ENCODE measurements around the gene ZRANB1.

The ZRANB1 gene

DNA sequence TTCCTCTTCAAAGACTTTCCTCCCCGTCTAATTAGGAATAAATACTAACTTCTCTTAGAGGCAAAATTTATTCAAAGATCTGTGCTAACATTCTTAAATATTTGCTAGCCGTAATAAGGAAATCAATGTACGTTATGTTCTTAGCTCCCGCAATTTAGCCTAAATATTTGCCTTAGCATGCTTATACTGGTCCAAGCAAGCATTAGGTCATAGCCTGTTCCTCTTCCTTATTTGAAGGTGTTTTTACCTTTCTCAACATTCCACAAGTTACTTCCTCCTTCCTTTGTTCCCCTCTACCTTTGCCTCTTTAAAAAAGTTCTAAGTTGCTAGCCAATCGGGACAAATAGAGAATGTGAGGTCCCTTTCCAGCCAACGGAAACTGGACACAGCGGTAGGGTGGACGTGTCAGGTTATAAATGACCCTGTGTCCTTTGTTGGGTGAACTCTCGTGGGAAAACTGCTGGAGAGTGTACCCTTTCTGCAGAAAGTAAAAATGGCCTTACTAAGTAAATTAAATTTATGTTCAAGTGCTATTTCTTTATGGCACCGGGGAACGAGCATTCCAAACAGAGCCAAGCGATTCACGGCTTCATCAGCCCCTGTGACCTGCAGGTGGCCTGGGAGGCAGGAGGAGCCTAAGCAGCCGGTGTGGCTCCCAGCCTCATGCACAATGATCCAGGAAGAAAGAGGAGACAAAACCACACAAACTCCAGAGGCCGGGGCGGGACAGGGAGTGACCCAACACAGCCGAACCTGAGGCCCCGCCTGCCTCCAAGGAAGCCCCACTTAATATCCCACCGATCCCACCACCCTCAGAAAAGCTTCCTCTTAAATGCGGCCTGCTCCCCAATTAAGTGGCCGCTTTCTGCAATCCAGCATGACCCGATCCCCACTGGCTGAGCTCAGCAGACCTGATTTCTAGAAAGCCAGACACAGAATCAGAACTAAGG, 67.0 kb downstream of the ZRANB1 start:
- no peak for DNase-seq

DNA sequence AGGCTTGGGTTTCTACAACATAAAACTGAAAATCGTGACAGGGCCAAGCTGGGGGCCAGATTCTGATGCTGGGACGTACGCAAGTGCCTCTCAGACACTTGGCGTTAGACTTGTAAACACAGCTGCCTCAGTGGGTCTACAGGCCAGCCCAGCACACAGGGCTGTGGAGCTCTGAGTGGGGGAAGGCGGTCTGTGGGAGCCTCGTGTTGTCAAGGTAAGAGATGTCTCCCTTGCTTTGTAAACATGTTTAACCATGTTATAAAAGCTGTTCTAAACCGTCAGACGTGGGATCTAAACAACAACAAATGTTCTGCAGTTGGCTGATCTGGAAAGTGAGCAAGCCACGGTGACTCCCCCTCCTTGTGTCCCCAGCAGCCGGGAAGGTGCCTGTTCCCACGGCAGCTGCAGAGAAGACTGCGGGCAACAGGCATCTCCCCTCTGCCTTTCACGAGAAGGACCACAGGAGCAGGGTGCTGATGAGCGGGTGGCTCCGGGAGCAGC, 67.8 kb downstream of the ZRANB1 start:
- DNase-seq: no peak

DNA sequence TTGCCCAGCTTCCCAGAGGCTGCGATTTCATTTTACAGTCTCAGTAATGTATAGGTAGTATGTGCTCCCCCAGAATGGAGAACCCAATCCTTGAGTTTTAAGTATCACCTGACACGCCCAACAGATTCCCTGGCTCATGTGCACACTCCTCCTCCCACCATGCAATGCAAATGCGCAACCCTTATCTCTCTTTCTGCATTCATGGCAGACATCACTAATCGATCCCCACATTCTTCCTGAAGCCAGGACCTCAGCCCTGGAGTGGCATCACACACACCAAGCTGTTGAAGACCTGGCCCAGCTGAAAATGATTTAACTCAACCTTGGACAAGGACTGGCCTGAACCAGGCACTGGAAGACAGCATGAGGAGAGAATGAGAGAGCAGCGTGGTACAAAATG, 68.4 kb downstream of the ZRANB1 start:
- DNase-seq: no peak

DNA sequence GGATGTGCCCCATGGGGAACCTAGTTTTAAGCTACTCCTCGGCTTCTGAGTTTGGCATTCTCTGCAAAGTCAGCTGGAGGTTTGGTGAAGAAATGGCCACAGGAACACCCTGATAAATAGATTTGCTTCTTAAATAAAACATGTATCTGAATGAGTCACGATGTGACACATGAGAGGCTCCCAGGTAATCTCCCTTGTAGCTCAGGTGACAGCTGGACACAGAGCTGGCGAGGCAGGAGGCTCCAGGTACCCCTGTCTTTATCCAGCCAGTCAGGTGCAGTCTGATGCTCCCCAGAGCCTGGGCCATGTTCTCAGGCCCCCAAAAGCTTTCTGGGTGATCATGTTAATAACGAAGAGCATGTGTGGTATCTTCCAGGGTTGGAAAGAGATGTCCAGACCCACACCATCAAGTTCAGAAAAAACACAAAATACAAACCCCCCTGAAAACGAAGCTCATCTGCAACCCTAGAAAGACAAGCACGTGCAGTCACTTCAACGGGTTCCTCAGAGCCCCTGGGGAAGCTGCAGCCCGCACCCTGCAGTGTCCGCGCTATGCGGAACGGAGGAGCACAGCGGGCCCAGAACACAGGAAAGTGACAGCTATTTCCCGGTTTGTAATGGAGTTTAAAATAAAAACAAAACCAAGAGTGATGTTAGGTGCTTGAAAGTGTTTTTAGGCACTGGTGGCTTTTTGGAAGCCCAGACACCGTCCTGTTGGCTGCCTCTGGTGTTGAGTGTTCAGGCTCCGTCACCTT, 69.4 kb downstream of the ZRANB1 start:
- no peak for DNase-seq

DNA sequence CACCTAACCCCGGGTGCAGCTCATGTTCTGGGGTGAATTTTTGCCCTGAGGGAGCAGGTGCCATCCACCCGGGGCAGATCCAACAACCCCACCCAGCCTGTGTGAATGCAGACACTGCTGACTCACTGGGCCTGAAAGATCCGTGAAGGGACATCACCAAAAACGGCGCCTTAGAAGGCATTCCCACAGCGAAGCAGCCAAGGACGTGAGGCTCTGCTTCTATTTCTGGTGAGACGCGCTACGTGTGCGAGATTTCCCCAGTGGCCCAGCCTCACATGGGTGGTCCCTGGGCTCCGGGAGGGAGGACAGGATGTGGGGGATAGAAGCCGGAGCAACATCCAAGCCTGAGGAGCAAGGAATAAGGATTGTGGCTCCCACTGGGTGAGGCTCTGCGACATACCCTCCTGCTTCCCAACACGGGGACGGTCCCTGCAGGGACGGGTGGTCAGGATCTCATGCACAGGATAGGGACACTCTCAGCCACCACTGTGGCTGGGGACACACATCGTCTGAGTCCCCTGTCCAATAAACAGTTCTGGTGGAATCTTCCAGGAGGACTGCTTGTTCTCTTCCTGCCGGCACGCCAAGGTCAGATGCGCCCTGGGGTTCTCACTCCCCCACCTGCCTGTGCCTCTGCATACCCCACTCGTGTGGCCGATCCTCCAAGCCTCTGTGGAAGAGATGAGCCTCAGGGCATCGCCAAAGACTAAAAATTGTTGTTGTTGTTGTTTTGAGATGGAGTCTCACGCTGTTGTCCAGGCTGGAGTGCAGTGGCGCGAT, 70.2 kb downstream of the ZRANB1 start:
- no peak for DNase-seq

DNA sequence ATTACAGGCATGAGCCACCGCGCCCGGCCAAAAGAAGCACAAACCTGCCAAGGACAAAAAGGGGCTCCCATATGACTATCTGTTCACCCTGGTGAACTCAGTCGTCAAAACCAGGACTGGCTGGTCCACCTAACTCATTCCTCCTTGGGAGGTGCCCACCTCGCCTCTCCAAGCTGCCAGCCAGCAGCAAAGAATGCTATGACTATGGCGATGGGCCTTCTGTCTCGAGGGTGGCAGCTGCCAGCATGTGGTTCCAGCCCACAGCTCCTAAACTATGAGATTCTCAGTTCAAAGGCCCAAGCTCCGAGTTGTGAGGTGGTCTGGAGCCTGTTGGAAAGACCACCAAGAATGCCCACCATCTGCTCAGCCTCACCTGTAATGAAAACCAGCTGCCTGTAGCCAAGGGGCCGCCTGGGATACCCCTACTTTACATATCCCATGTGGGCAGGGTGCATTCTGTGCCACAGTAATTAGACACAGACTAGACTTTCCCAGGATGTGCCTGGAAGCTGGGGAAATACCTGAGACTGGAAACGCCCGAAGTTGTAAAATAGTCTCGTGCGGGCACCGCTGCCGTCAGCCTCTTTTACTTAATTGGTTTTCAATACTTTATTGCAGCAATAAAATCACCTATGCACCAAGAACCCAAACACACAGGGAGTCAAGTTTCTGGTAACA, 71.1 kb downstream of the ZRANB1 start:
- no peak for DNase-seq

DNA sequence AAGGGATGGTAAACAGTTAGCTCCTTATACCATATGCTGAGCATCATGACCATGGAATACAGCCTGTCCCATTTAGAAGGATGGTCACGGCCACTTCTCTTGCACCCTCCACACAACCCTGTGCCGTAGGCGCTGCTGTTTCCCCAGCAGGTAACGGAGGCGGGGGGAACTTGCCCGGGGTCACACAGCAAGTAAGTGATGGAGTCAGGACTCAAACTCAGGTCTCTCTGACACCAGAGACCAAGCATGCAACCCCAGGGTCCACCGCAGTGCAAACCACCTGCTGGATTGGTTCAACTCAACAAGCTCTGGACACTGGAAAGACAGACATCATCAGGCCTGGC, 71.6 kb downstream of the ZRANB1 start:
- DNase-seq: no peak

DNA sequence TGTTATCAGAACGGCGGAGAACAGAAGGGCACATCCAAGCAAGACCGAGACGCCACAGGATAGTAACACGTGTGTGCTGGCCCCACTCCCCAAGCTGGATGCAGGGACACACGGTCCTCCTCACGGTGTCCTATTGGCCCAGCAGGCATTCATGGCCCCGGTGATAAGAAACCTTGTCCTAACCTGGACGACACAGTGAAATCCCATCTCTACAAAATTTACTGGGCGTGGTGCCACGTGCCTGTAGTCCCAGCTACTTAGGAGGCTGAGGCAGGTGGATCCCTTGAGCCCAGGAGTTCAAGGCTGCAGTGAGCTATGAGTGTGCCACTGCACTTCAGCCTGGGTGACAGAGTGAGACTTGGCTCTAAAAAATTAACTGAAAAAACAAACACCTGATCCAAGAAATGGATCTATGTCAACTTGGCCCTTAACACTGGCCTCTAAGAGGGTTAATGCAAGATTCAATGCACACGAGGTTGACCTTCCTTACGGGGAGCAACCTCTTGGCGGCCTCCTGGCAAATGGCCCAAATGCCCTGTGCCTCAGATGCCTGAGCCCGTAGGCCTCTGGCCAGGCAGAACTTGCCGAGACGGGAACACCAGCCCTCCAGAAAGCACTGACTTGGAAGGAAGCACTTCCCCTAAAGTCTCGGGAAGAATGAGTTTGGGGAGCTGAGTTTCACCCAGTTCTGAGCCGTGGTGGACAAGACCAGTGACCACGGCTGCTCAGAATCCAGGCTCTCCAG, 72.3 kb downstream of the ZRANB1 start:
- no peak for DNase-seq

DNA sequence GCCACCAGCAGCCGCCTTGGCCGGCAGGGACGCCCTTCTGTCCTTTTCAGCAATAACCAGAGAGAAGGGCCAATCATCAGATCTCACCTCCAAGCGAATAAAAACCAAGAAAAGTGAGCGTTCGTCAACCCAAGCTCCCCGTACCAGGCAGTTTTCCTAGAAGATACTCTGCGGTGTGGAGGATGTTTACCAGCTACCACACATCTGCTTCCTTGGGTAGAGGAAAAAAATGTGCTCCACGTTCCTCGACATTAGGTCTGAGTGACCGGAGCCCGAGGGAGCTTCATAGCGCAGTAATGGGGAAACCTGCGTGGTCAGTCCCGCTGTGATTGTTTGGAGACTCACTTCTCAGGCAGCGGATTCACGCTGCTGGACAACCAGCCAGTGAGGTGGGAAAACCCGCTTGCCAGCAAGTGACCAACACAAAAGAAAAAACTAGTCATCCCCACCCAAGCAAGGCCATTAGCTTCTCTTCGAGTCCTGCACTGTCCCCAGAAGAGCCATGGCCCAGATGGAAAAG, 73.0 kb downstream of the ZRANB1 start:
- no peak for DNase-seq

DNA sequence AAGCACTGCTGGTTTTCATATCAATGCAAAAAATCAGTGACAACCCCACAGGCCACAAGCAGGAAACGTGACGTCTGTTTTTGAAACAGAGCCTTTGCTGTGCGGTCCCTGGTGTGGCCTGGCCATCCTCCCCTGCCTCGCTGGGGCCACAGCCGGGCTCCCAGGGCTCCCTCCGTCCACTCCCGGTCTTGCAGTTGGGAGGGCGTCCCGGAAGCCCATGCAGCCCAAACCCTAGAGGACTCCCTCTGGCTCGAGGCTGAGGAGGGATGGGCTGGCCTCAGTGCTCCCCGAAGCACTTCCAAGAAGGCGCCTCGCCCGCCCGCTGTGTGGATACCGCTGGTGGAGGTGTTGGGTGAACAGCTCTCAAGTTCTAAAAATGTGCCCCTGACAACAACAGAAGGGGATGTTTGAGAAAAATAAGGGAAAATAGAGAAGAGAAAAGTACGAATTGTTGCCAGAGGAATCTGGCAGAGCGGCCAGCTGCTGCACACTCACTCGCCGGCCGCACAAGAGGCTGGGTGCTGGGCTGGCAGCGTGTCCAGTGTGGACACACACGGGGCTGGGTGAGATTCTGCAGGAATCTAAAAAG, 73.5 kb downstream of the ZRANB1 start:
- peak; percentile 27 for DNase-seq

DNA sequence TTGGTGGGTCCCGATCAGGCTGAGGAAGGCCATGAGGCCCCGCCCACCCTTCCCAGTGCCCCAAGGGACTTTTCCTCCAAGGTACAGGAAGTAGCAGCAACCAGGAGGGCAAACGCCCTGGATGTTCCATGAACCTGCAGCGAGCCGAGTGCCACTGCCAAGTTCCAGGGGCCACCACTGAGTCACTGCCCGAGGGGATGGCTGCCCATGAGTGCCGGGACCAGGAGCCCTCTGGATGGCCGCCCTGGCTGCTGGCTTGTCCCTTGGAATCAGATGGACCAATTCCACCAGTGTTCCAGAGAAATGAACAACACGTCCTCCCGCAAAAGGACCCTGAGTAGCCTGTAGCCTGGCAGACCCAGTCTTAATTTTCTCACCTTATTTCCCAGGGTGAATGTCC, 74.2 kb downstream of the ZRANB1 start:
- no peak for DNase-seq

DNA sequence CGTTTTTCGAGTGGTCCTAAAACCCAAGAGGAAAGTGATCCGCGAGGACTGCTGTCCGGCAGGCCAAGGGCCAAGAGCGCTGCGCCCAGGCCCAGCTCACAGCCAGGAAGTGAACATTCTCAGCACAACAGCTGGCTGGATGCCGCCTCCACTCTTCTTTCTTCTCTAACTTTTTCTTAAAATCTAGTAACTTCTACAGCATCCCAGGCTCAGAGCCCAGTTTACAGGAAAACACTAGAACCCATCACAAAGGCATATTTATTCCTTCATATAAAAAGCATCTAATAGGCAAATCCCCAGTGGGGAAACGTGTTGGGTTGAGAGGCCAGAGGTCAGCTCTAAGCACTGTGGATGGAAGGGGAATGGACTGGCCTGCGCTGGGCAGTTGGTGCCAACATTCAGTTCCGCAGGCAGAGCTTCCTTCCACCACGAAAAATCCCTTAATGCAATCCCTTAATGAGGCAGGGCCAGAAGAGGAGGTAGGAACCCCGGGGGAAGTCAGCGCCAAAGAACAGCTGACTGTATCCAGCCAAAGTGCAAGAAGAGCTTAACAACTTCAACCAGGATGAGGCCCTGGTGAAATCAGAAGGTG, 74.8 kb downstream of the ZRANB1 start:
- DNase-seq: no peak

DNA sequence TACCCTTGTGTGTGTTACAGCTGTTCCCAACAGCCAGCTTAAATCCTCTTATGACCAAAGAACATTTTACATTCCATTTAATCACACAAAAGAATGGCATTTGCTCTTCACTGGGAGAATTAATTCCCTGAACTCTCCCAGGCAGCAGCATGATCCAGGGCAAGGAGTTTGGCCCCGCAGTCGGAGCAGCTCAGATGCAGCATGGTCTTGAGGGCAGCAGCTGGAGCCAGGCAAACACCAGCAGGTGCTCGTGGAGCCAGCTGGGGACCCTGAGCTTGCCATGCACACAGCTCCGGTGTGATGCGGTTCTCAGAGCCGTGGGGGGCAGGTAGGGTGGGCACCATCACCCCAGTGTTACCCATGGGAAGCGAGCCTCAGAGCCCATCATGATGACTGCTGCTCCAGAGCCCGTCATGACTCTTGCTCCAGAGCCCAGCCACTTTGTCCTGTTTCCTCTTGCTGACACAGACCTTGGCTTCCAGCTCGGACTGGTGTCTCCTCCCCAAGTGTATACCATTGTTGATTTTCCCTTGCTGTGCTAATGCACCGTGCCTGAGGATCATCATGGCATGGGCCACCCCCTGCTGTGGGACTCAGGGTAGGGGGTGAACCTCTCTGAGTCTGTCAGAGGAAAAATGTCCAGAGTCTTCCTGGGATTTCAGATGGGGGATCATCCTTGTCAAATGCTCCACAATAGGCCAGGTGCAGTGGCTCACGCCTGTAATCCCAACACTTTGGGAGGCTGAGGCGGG, 75.8 kb downstream of the ZRANB1 start:
- DNase-seq: no peak

DNA sequence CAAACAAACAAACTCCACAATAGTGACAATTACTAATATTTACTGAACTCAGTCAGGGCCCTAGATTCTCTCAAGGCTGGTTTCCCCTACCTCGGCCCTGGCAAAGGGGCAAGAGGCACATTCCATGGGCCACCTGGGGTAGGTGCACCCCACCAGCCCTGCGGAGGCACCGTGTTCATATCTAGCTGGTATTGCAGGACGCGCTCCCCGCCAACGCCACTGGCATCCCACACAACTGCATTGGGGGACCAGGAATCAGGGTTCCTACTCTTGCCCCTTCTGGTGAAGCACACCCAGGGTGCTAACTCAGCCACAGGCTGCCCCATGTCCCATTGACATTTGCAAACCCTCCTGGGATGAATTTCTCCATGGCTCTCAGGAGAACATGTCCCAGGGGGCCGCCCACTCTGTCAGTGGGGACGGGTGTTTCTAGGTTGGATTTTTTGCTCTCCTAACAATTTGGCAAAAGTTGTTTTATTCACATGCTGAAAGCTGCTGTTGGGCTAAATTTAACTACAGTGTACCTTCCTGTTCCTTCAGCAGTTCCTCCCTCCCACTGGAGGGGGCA, 76.7 kb downstream of the ZRANB1 start:
- no peak for DNase-seq

DNA sequence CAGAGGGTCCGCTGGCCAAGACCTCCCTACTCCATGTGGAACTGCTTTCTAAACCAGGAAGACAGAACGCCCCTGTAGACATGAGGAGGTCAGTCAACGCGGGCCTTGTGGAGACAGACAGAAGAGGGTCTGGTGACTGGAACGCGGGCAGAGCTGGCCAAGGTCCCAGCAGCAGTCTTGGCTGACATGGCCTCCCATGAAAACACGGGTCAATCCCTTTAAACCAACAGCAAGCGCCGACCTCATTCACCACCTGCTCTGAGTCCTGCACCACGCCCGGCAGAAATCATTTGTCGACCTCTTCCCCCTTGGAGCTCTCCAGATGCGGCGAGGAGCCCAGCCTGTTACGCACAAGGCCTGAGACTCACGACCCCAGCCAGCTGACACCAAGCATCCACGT, 78.5 kb downstream of the ZRANB1 start:
- DNase-seq: no peak

DNA sequence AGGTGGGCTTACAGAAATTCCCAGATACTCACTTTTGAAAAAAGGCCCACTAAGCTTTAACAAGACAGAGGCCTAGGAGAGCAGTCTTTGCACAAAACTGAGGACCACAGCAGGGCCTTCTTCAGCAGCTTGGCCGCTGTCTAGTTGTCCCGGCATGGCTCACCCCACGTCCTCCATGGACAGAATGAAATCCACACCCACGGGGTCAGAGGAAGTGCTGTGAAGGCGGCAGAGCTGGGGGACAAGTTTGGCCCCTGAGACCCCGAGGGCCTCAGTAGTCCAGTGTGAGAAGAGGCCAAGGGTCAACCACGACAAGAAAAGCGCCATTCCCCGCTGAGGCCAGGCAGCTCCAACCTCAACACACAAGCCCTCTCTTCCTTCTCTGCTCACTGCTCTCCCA, 78.9 kb downstream of the ZRANB1 start:
- DNase-seq: no peak

DNA sequence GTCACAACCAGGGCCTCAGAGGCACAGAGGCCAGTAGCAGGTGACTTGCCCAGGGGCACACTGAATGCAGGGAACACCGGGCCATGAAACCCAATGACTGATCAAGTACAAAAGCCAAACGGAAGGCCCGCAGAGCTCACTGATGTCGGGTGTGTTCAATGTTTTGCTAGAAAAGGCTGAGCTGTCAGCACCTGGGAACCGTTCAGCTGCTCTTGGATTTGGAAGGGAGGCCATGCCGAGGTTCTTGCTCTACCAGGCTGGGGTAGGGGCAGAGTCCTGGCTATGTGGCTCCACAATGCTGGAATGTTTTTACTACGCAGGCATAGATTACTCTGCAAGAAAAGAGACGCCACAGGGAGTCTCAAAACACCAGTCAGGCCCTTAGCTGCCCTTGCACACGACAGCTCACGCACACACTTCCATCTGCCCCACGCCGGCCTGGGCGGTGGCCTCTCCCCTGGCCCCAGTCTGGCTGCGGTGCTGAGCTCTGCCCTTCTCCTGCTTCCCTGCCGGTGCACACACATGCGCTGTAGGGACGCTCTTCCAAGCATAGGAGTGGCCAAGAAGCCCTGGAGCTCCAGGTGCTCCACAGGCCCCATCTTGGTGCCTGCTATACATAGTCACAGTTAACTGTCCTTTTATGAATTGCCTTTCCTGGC, 79.9 kb downstream of the ZRANB1 start:
- no peak for DNase-seq

DNA sequence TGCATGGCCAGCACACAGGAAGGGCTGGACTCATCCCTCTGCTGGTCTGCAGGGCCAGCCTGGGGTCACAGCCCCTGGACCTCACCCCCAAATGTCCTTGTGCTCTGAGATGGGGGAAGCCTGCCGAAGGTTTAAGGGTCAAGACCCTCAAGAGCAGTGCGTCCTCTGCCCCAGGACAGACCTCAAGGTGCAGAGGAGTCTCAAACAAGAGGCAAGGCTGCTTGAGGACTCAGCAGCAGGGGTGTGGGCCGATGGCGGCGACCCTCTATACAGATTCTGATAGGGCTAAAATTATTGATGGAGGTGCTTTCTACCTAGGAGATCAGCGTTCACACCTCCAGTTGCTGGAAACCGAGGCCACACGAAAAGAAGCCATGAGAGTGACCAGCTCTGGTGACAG, 80.7 kb downstream of the ZRANB1 start:
- DNase-seq: no peak

DNA sequence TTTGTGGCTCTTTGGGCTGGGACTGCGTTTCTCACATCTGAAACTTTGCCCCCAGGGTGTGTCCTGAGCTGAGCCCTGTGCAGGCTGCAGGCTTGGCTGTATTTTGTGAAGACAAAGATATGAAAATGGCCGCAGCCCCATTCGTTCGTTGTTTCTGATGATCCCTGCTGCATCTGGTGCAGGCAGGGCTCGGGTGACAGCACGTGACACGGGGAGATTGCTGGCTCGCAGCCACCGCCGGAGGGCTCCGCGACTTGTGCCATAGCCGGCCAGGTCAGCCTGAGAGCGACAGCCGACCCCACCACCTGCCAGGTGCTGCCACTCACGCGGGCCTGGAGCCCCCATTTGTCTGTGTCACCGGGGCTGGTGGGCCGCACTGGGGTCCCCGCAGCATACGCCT, 81.3 kb downstream of the ZRANB1 start:
- no peak for DNase-seq

All from stimulated activated CD8-positive, alpha-beta memory T cell treated with anti-CD3 and anti-CD28 coated beads, Interleukin-4, amount 100 ng/mL, for 48 hours (primary cell).